GM18499 (cell line): ENCODE measurements around the gene FXYD2.

Experiments
- ATAC-seq: cut with Tn5 transposase; IDR thresholded peaks from one replicate; pipeline ENCODE4 v1.9.1; 2021; ENCODE audit warnings: moderate number of reproducible peaks; ENCODE audit not compliant: insufficient read depth, unreplicated experiment

Gene FXYD2

GRCh38 chr11:117805045-117805444 lies 19.5 kb downstream of the FXYD2 start:
- ATAC-seq: no peak

- ATAC-seq: no peak
These were observed 20.6 kb downstream of the FXYD2 start for GRCh38 chr11:117803896-117804295.

GRCh38 chr11:117799634-117800033 lies 24.9 kb downstream of the FXYD2 start:
- ATAC-seq: no peak

- ATAC-seq: no peak
These were observed 27.5 kb downstream of the FXYD2 start, which contains the start of gene DSCAML1 for GRCh38 chr11:117796872-117797529. Gene DSCAML1 (minus strand): TSS chr11:117797216. CDS start chr11:117797079, 137 bp downstream.

GRCh38 chr11:117796456-117796871 lies 28.1 kb downstream of the FXYD2 start:
- ATAC-seq: no peak

GRCh38 chr11:117795638-117796455 lies 28.7 kb downstream of the FXYD2 start:
- no peak for ATAC-seq

GRCh38 chr11:117794772-117795629 lies 29.5 kb downstream of the FXYD2 start:
- ATAC-seq: no peak

GRCh38 chr11:117794135-117794534 lies 30.4 kb downstream of the FXYD2 start:
- ATAC-seq: no peak

GRCh38 chr11:117793583-117793982 lies 31.0 kb downstream of the FXYD2 start:
- ATAC-seq: no peak

- ATAC-seq: no peak
These were observed 31.6 kb downstream of the FXYD2 start for GRCh38 chr11:117792992-117793391.

- no peak for ATAC-seq
These were observed 32.3 kb downstream of the FXYD2 start for GRCh38 chr11:117792241-117792640.

GRCh38 chr11:117790279-117790678 lies 34.3 kb downstream of the FXYD2 start:
- no peak for ATAC-seq

GRCh38 chr11:117789241-117789640 lies 35.3 kb downstream of the FXYD2 start:
- no peak for ATAC-seq

GRCh38 chr11:117786135-117786870 lies 38.2 kb downstream of the FXYD2 start:
- ATAC-seq: no peak

GRCh38 chr11:117782101-117782500 lies 42.4 kb downstream of the FXYD2 start:
- no peak for ATAC-seq

- ATAC-seq: no peak
These were observed 42.9 kb downstream of the FXYD2 start for GRCh38 chr11:117781627-117782026.

- no peak for ATAC-seq
These were observed 44.1 kb downstream of the FXYD2 start for GRCh38 chr11:117780456-117780855.

- ATAC-seq: no peak
These were observed 50.0 kb downstream of the FXYD2 start for GRCh38 chr11:117774553-117774952.

- ATAC-seq: no peak
These were observed 52.2 kb downstream of the FXYD2 start for GRCh38 chr11:117772360-117772759.

- no peak for ATAC-seq
These were observed 52.7 kb downstream of the FXYD2 start for GRCh38 chr11:117771841-117772240.
